Right lobe of liver (tissue), 6 donors: Measurements from ENCODE around the gene KCNJ6. TPM values are rescaled to one million over a fixed set of nuclear protein-coding genes. Genes with fewer than 3 reads are reported as not detected.

Experiments
- ATAC-seq, 4 donors: fragments of 200-7000 bp; cut with Tn5 transposase; one replicate each; pipeline ENCODE4 v1.9.1; 2020; ENCODE audit warnings: mild to moderate bottlenecking in 4 of 4, moderate library complexity in 4 of 4
- DNase-seq, 3 donors: peaks; one replicate each; pipeline ENCODE4 v3.0.0-alpha.2; 2020
- H3K27ac ChIP-seq, 3 donors: fragments of 200-600 bp; one replicate each; pipeline ENCODE4 v1.8.0; 2022
- H3K27me3 ChIP-seq, 2 donors: fragments of 200-600 bp; one replicate each; pipeline ENCODE4 v1.8.0; 2022
- H3K36me3 ChIP-seq, 4 donors: fragments of 200-600 bp; sonication (generic) in 1 of 4; one replicate each; pipeline versions ENCODE4 v1.5.1 to v1.8.0; 2017 to 2022; ENCODE audit warnings: control low read depth in 1 of 4
- H3K4me1 ChIP-seq, 4 donors: fragments of 200-600 bp; sonication (generic) in 1 of 4; one replicate each; pipeline versions ENCODE4 v1.5.1 to v1.8.0; 2017 to 2022; ENCODE audit warnings: control low read depth in 1 of 4
- H3K4me3 ChIP-seq, 3 donors: fragments of 200-600 bp; one replicate each; pipeline ENCODE4 v1.8.0; 2022
- H3K9me3 ChIP-seq, 4 donors: fragments of 200-600 bp; sonication (generic) in 1 of 4; one replicate each; pipeline versions ENCODE4 v1.5.1 to v1.8.0; 2017 to 2022; ENCODE audit warnings: control low read depth in 1 of 4
- CTCF ChIP-seq, 4 donors: fragments of 200-600 bp in 3 of 4; fragments of 450-650 bp in 1 of 4; IDR thresholded peaks; one replicate each; pipeline versions ENCODE4 v1.5.1 to v1.8.0; 2016 to 2022; ENCODE audit warnings: antibody characterized with exemption in 4 of 4, mild to moderate bottlenecking in 2 of 4
- POLR2A ChIP-seq: fragments of 450-650 bp; IDR thresholded peaks from one replicate; pipeline ENCODE4 v1.6.1; 2017; ENCODE audit warnings: antibody characterized with exemption, mild to moderate bottlenecking
- WGBS: methylation state at CpG from one replicate; pipeline ENCODE4 v1.1.6; 2018; ENCODE audit warnings: low coverage, low lambda C conversion rate; ENCODE audit not compliant: insufficient coverage; ENCODE audit errors: missing lambda C conversion rate; 5-methylcytosine and 5-hydroxymethylcytosine counted together
- intact Hi-C, 2 donors: fragments of 100-400 bp; cut with DNase I; formaldehyde crosslinking; loops; one replicate each; pipeline versions ENCODE4 v1.11.2 to v1.14.1; 2022
- total RNA-seq, 6 experiments: library from RNA; depleted of rRNA in 2 of 6; stranded (reverse); fragments of >200 nt in 2 of 6; fragmentation: NEBNext Ultra II Directional in 3 of 6; extraction: Animal tissue kit (Norgen Biotek cat#: 25700) in 3 of 6; gene quantifications; one replicate each; pipeline versions ENCODE4 v1.1.0 to v1.2.4, GENCODE V29; 2016 to 2023
- donor health status: DM: no; HTN: yes; CAD: no.
- donor health status: DM: no; HTN: no; CAD: no.
- donor health status: DM: no; HTN: no; CAD: no.
- donor health status: DM: no; HTN: yes; CAD: no.
- donor health status: DM: no; HTN: yes; CAD: no.

The KCNJ6 gene
- total RNA-seq, 6 experiments from 2014 or later, result under 0.01 to 0.12 TPM; not detected in 4

- Histone ChIP-seq H3K27ac (no peak overlapping the region), H3K27me3 (no peaks in the 10 kb centered on the region), H3K36me3 (no peaks in the 10 kb centered on the region), H3K4me3 (no peak overlapping the region), H3K9me3 (no peaks in the 10 kb centered on the region), H3K4me1 (no peaks in the 10 kb centered on the region)
- no peak for TF ChIP-seq POLR2A
- no peak for TF ChIP-seq CTCF (IDR thresholded peaks at IDR 0.05)
- intact Hi-C loops, result no loop called here
- WGBS, result 64% methylated on average over 7 of the region's 9 CpGs
- DNase-seq (no peak), ATAC-seq (no peak)
Observed at GRCh38 chr21:37749132-37749531, 167.1 kb downstream of the KCNJ6 start.

DNA sequence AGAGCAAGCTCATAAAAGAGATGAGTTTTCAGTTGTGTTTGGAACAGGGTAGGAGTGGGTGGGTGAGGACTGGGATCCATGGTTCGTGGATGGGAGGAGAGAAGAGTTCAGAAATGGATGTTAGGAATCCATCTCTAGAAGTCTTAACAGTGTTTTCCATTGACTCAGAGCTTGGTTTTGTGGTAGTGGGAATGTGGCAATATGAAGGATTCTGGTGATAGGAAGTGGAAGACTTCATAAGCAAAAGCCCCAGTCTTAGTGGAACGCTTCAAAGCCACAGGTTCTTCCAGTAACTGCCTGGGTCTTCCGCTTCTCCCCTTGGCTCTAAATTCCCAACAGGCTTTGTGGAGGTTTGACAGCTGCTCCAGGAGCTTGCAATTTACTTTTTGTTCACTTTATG, 167.9 kb downstream of the KCNJ6 start:
- Histone ChIP-seq H3K36me3 (no peaks in the 10 kb centered on the region), H3K9me3 (no peaks in the 10 kb centered on the region), H3K27me3 (no peaks in the 10 kb centered on the region), H3K4me3 (no peak overlapping the region), H3K4me1 (no peaks in the 10 kb centered on the region), H3K27ac (no peak overlapping the region)
- WGBS, result 63% methylated on average over 3 of the region's 3 CpGs
- TF ChIP-seq CTCF (IDR thresholded peaks at IDR 0.05) (no peak), POLR2A (no peak)
- DNase-seq, result no peak
- intact Hi-C loops, result no loop called here
- no peak for ATAC-seq

DNA sequence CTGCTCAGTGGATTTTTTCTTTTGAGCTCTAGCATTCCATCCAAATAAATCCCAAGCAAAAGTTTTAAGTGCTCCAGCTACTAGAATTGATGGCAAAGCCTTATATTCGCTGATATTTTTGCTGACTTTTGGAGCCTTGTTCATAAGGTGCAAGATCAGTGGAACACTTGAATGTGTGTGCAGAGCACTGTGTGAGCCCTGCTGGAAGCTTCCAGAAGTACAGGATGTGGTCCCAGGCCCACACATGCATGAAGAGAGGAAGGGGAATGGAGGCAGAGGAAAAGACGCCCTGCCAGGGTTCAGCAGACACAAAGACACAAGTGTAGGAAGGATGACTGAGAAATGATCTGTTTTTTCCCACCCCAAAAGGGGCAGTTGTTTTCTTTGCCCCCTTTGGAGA, 169.4 kb downstream of the KCNJ6 start:
- TF ChIP-seq POLR2A (no peak), CTCF (IDR thresholded peaks at IDR 0.05) (no peak)
- intact Hi-C loops, result no loop called here
- no peak overlapping the region for H3K27ac ChIP-seq
- no peaks in the 10 kb centered on the region for H3K4me1 ChIP-seq
- no peaks in the 10 kb centered on the region for H3K36me3 ChIP-seq
- 86% methylated on average over 2 of the region's 2 CpGs for WGBS
- DNase-seq (no peak), ATAC-seq (no peak)
- no peaks in the 10 kb centered on the region for H3K27me3 ChIP-seq
- H3K4me3 ChIP-seq, result no peak overlapping the region
- no peaks in the 10 kb centered on the region for H3K9me3 ChIP-seq

DNA sequence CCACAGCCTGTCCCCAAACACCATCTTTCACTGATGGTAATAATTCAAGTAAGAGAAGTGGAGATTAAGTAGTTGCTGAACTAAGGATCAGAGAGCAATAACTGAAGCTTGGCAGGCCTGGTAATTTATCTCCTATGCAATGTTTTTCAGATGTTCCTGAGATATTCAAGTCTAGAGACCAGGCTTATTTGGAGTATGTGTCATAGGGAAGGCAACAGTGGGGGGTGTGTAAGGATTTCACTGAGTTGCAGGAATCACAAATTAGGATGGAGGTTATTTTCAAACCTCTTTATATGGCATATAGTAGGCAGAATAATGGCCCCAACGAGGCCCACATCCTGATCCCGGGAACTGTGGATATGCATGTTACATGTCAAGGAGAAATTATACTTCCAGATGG, 171.7 kb downstream of the KCNJ6 start:
- no peaks in the 10 kb centered on the region for H3K9me3 ChIP-seq
- WGBS, result 63% methylated on average over 2 of the region's 2 CpGs
- no peak overlapping the region for H3K4me3 ChIP-seq
- no peaks in the 10 kb centered on the region for H3K4me1 ChIP-seq
- H3K36me3 ChIP-seq, result no peaks in the 10 kb centered on the region
- ATAC-seq (no peak), DNase-seq (no peak)
- no peak for TF ChIP-seq POLR2A
- TF ChIP-seq CTCF (IDR thresholded peaks at IDR 0.05), result no peak
- intact Hi-C loops, result no loop called here
- H3K27me3 ChIP-seq, result no peaks in the 10 kb centered on the region
- no peak overlapping the region for H3K27ac ChIP-seq

DNA sequence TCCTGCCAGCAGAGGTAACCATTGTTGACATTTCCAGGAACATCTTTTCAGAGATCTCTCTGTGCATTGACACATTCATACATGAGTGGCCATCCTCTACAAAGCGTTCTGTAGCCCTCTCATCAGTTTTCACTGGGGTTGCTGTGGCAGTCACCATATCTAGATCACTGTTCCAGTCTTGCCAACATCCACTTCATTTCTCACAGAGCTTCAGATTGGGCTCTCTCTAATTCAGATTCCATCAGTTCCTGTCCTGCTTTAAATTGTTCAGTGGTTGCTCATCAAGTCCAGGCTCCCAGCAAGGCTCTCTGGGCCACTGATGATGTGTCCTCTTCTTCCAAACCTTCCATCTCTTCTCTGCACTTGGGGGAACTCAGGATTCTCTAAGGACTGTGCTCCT, 173.7 kb downstream of the KCNJ6 start:
- no peak overlapping the region for H3K4me3 ChIP-seq
- TF ChIP-seq CTCF (IDR thresholded peaks at IDR 0.05) (no peak), POLR2A (no peak)
- no peak overlapping the region for H3K27ac ChIP-seq
- ATAC-seq, result no peak
- H3K27me3 ChIP-seq, result no peaks in the 10 kb centered on the region
- H3K4me1 ChIP-seq, result no peaks in the 10 kb centered on the region
- no peaks in the 10 kb centered on the region for H3K9me3 ChIP-seq
- no peaks in the 10 kb centered on the region for H3K36me3 ChIP-seq
- intact Hi-C loops, result no loop called here
- 69% methylated on average over 1 of the region's 1 CpG for WGBS
- DNase-seq, result no peak
